ENCODE results near the gene NPRL2.

NPRL2 gene

DNA sequence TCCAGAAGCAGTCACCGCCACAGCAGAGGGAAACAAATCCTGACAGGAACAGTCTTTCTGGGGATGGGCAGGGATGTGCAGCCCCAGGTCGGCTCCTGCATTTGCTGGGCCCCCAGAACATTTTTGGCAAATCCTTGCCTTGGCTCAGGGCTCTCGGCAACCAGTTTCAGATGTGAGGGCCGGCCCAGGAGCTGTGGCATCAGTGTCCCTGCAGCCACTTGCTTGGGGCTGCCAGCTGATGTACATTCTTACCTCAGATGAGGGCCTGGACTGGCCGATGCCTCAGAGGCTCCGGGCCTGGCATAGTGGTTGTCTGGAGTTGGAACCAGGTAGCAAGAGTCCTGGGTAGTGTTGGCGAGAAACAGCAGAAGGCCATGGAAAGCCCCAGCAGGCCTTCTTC lies 4.3 kb upstream of the NPRL2 start:
- Histone ChIP-seq H3K9me3 (no peaks in the 10 kb centered on the region), H3K36me3 (peaks cover 14% of the 10 kb centered on the region), H3K4me1 (peaks cover 3% of the 10 kb centered on the region; the same call in 1 of the 2 replicates), H3K4me3 (ENCODE audit: low read depth, low read length) (no peak overlapping the region), H3K27me3 (no peaks in the 10 kb centered on the region)
- no peak for TF ChIP-seq CTCF (IDR thresholded peaks at IDR 0.05; ENCODE audit: low read depth, low read length)
- no peak for DNase-seq

DNA sequence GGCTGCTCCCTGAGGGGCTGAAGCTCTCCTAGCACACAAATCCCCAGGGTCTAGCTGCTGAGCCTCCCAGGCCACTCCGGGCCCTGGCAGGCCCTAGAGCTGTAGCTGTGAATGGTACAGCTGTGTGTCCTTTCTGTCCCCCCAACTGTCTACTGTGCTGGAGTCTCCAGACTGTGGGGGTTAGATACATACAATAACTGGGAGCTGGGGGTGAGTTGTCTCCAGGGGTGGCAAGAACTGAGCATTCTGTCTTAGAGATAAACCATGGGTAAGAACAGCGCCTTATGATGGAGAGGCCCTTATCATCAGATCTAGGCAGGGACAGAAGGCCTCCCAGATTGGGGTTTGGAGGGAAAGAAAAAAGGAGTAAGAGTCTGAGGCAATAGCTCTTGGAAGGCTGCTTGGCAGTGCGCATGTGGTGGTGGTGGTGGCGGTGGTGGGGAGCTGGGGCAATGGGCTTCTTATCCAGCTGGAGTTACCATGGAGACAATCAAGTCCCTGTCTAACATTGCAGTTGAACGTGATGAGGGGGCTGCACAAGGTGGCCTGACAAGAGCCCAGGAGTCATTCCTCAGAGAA lies 3.7 kb upstream of the NPRL2 start:
- H3K9me3 ChIP-seq, result no peaks in the 10 kb centered on the region
- H3K4me1 ChIP-seq, result peaks cover 3% of the 10 kb centered on the region; the same call in 1 of the 2 replicates
- no peak for TF ChIP-seq CTCF (IDR thresholded peaks at IDR 0.05; ENCODE audit: low read depth, low read length)
- no peak overlapping the region for H3K4me3 ChIP-seq (ENCODE audit: low read depth, low read length)
- no peak for DNase-seq
- no peaks in the 10 kb centered on the region for H3K27me3 ChIP-seq
- peaks cover 14% of the 10 kb centered on the region for H3K36me3 ChIP-seq

GRCh38 chr3:50353245-50354004 lies 2.9 kb upstream of the NPRL2 start:
- Histone ChIP-seq H3K9me3 (no peaks in the 10 kb centered on the region), H3K36me3 (peaks cover 15% of the 10 kb centered on the region), H3K4me1 (peaks cover 3% of the 10 kb centered on the region; the same call in 1 of the 2 replicates), H3K27me3 (no peaks in the 10 kb centered on the region), H3K4me3 (ENCODE audit: low read depth, low read length) (no peak overlapping the region)
- TF ChIP-seq CTCF (IDR thresholded peaks at IDR 0.05; ENCODE audit: low read depth, low read length), result no peak
- no peak for DNase-seq

- peak; percentile 36 for TF ChIP-seq CTCF (IDR thresholded peaks at IDR 0.05; ENCODE audit: low read depth, low read length)
- Histone ChIP-seq H3K27me3 (no peaks in the 10 kb centered on the region), H3K36me3 (peaks cover 19% of the 10 kb centered on the region), H3K9me3 (no peaks in the 10 kb centered on the region), H3K4me1 (peaks cover 3% of the 10 kb centered on the region; the same call in 1 of the 2 replicates), H3K4me3 (ENCODE audit: low read depth, low read length) (no peak overlapping the region)
- DNase-seq, result no peak
Observed at GRCh38 chr3:50352781-50353180, 2.2 kb upstream of the NPRL2 start.

- DNase-seq, result no peak
- no peaks in the 10 kb centered on the region for H3K9me3 ChIP-seq
- no peak for TF ChIP-seq CTCF (IDR thresholded peaks at IDR 0.05; ENCODE audit: low read depth, low read length)
- H3K4me1 ChIP-seq, result peaks cover 3% of the 10 kb centered on the region; the same call in 1 of the 2 replicates
- peak overlapping the region; percentile 77 for H3K4me3 ChIP-seq (ENCODE audit: low read depth, low read length)
- peaks cover 23% of the 10 kb centered on the region for H3K36me3 ChIP-seq
- H3K27me3 ChIP-seq, result no peaks in the 10 kb centered on the region
Observed at GRCh38 chr3:50351323-50351697, 735 bp upstream of the NPRL2 start.

DNA sequence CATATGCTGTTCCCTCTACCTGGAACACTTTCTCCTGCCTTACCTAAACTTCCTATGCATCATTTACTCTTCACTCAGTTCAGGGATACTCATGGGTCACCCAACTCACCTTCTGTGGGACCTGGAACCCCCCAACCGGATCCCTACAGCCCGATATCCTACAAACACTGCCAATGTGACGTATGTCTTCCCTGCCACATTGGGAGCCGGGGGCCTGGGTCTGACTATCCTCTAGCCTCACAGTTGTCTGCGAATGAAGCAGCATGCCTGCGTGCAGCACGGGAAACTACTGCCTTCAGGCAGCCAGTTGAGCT lies 405 bp downstream of the NPRL2 start:
- Histone ChIP-seq H3K36me3 (peaks cover 21% of the 10 kb centered on the region), H3K27me3 (no peaks in the 10 kb centered on the region), H3K9me3 (no peaks in the 10 kb centered on the region), H3K4me3 (ENCODE audit: low read depth, low read length) (peak overlapping the region; percentile 77), H3K4me1 (peaks cover 3% of the 10 kb centered on the region; the same call in 1 of the 2 replicates)
- TF ChIP-seq CTCF (IDR thresholded peaks at IDR 0.05; ENCODE audit: low read depth, low read length), result no peak
- no peak for DNase-seq
